Erythroblast (primary cell): ENCODE results near the gene PDIA6.

Experiments used
- GATA1 ChIP-seq: IDR thresholded peaks from 2 replicates; pipeline ENCODE4 v1.6.1; 2011; ENCODE audit warnings: low read depth, mild to moderate bottlenecking, control low read depth, low read length, moderate library complexity
- POLR2A ChIP-seq: IDR thresholded peaks from 2 replicates; pipeline ENCODE4 v1.6.1; 2011; ENCODE audit warnings: mild to moderate bottlenecking, low read length

- TF ChIP-seq POLR2A, result no peak
- TF ChIP-seq GATA1, result no peak
Measured at GRCh38 chr2:10752236-10752635, 60.3 kb downstream of the PDIA6 start.
